Skeletal muscle satellite cell (primary cell): ENCODE results near the gene FNDC5.
A peak's percentile ranks its signal among the peaks of the same experiment; 100 is the strongest.

ENCODE experiments used
- H3K27me3 ChIP-seq: 2 replicates; pipeline ENCODE4 v1.7.0; 2013; ENCODE audit warnings: low read length; ENCODE audit not compliant: control insufficient read depth, insufficient read depth
- H3K36me3 ChIP-seq: 2 replicates; pipeline ENCODE4 v1.7.0; 2013; ENCODE audit warnings: mild to moderate bottlenecking, control low read depth, low read length; ENCODE audit not compliant: insufficient read depth
- H3K4me1 ChIP-seq: 2 replicates; pipeline ENCODE4 v1.7.0; 2013; ENCODE audit warnings: low read length; ENCODE audit not compliant: control insufficient read depth, insufficient read depth
- H3K4me2 ChIP-seq: 2 replicates; pipeline ENCODE4 v1.7.0; 2013; ENCODE audit warnings: mild to moderate bottlenecking, low read length
- H3K4me3 ChIP-seq: 2 replicates; pipeline ENCODE4 v1.7.0; 2013; ENCODE audit warnings: low read length
- H3K9ac ChIP-seq: 2 replicates; pipeline ENCODE4 v1.7.0; 2013; ENCODE audit warnings: mild to moderate bottlenecking, low read depth, low read length, moderate library complexity
- H3K9me3 ChIP-seq: replicated peaks from 2 replicates; pipeline ENCODE4 v1.7.0; 2013; ENCODE audit warnings: mild to moderate bottlenecking, control low read depth, low read length

Gene FNDC5

GRCh38 chr1:32903991-32904785 lies 33.5 kb upstream of the FNDC5 start:
- no peaks in the 10 kb centered on the region for H3K36me3 ChIP-seq
- H3K4me2 ChIP-seq = no peak overlapping the region
- peaks cover 6% of the 10 kb centered on the region for H3K4me1 ChIP-seq
- peaks cover 18% of the 10 kb centered on the region for H3K27me3 ChIP-seq
- H3K9me3 ChIP-seq = no peaks in the 10 kb centered on the region
- no peak overlapping the region for H3K4me3 ChIP-seq
- H3K9ac ChIP-seq = no peak overlapping the region

- Histone ChIP-seq H3K9me3 (no peaks in the 10 kb centered on the region), H3K27me3 (peaks cover 13% of the 10 kb centered on the region), H3K36me3 (no peaks in the 10 kb centered on the region), H3K9ac (no peak overlapping the region), H3K4me3 (no peak overlapping the region), H3K4me1 (peaks cover 6% of the 10 kb centered on the region), H3K4me2 (no peak overlapping the region)
These were observed 31.8 kb upstream of the FNDC5 start for GRCh38 chr1:32902535-32902920.

GRCh38 chr1:32901823-32902534 lies 31.3 kb upstream of the FNDC5 start:
- H3K4me2 ChIP-seq = peak overlapping the region; percentile 88
- peaks cover 13% of the 10 kb centered on the region for H3K27me3 ChIP-seq
- no peaks in the 10 kb centered on the region for H3K9me3 ChIP-seq
- peak overlapping the region; percentile 73 for H3K9ac ChIP-seq
- H3K4me3 ChIP-seq = peak overlapping the region; percentile 71
- H3K36me3 ChIP-seq = no peaks in the 10 kb centered on the region
- H3K4me1 ChIP-seq = peaks cover 6% of the 10 kb centered on the region

- H3K9me3 ChIP-seq = no peaks in the 10 kb centered on the region
- peak within 1 kb of the TSS; percentile 88 for H3K4me2 ChIP-seq
- peaks cover 13% of the 10 kb centered on the region for H3K27me3 ChIP-seq
- H3K9ac ChIP-seq = peak within 1 kb of the TSS; percentile 73
- H3K4me1 ChIP-seq = peaks cover 6% of the 10 kb centered on the region
- H3K4me3 ChIP-seq = peak within 1 kb of the TSS; percentile 71
- no peaks in the 10 kb centered on the region for H3K36me3 ChIP-seq
These were observed 30.5 kb upstream of the FNDC5 start, which contains the start of gene TMEM54 for GRCh38 chr1:32900956-32901822. Gene TMEM54 (minus strand): TSS chr1:32901389. CDS start chr1:32901238, 151 bp downstream.

GRCh38 chr1:32900371-32900955 lies 29.8 kb upstream of the FNDC5 start:
- Histone ChIP-seq H3K4me3 (peak overlapping the region; percentile 71), H3K9me3 (no peaks in the 10 kb centered on the region), H3K36me3 (no peaks in the 10 kb centered on the region), H3K27me3 (peaks cover 13% of the 10 kb centered on the region), H3K9ac (peak overlapping the region; percentile 73), H3K4me1 (peaks cover 6% of the 10 kb centered on the region), H3K4me2 (peak overlapping the region; percentile 88)

GRCh38 chr1:32899586-32900296 lies 29.0 kb upstream of the FNDC5 start:
- Histone ChIP-seq H3K4me2 (no peak overlapping the region), H3K36me3 (no peaks in the 10 kb centered on the region), H3K4me3 (no peak overlapping the region), H3K4me1 (peaks cover 6% of the 10 kb centered on the region), H3K9ac (no peak overlapping the region), H3K9me3 (no peaks in the 10 kb centered on the region), H3K27me3 (peaks cover 12% of the 10 kb centered on the region)

GRCh38 chr1:32898958-32899357 lies 28.2 kb upstream of the FNDC5 start:
- Histone ChIP-seq H3K4me3 (no peak overlapping the region), H3K4me2 (no peak overlapping the region), H3K36me3 (no peaks in the 10 kb centered on the region), H3K9ac (no peak overlapping the region), H3K9me3 (no peaks in the 10 kb centered on the region), H3K4me1 (peaks cover 6% of the 10 kb centered on the region), H3K27me3 (peaks cover 8% of the 10 kb centered on the region)

- Histone ChIP-seq H3K27me3 (peaks cover 8% of the 10 kb centered on the region), H3K9ac (no peak overlapping the region), H3K36me3 (no peaks in the 10 kb centered on the region), H3K4me1 (peaks cover 9% of the 10 kb centered on the region), H3K4me3 (no peak overlapping the region), H3K4me2 (no peak overlapping the region), H3K9me3 (no peaks in the 10 kb centered on the region)
These were observed 27.3 kb upstream of the FNDC5 start for GRCh38 chr1:32898056-32898455.

GRCh38 chr1:32897082-32898049 lies 26.7 kb upstream of the FNDC5 start:
- no peak overlapping the region for H3K4me2 ChIP-seq
- H3K4me3 ChIP-seq = no peak overlapping the region
- H3K9me3 ChIP-seq = no peaks in the 10 kb centered on the region
- peaks cover 8% of the 10 kb centered on the region for H3K27me3 ChIP-seq
- no peak overlapping the region for H3K9ac ChIP-seq
- no peaks in the 10 kb centered on the region for H3K36me3 ChIP-seq
- peaks cover 15% of the 10 kb centered on the region for H3K4me1 ChIP-seq

GRCh38 chr1:32896451-32896850 lies 25.7 kb upstream of the FNDC5 start:
- no peaks in the 10 kb centered on the region for H3K36me3 ChIP-seq
- no peak overlapping the region for H3K4me2 ChIP-seq
- H3K9ac ChIP-seq = no peak overlapping the region
- H3K27me3 ChIP-seq = peaks cover 14% of the 10 kb centered on the region
- H3K4me1 ChIP-seq = peaks cover 15% of the 10 kb centered on the region
- H3K4me3 ChIP-seq = no peak overlapping the region
- H3K9me3 ChIP-seq = no peaks in the 10 kb centered on the region
